ENCODE data around the gene SORCS2.

SORCS2 gene

GRCh38 chr4:7398788-7399439 lies 206.6 kb downstream of the SORCS2 start:
- no peak for DNase-seq

DNA sequence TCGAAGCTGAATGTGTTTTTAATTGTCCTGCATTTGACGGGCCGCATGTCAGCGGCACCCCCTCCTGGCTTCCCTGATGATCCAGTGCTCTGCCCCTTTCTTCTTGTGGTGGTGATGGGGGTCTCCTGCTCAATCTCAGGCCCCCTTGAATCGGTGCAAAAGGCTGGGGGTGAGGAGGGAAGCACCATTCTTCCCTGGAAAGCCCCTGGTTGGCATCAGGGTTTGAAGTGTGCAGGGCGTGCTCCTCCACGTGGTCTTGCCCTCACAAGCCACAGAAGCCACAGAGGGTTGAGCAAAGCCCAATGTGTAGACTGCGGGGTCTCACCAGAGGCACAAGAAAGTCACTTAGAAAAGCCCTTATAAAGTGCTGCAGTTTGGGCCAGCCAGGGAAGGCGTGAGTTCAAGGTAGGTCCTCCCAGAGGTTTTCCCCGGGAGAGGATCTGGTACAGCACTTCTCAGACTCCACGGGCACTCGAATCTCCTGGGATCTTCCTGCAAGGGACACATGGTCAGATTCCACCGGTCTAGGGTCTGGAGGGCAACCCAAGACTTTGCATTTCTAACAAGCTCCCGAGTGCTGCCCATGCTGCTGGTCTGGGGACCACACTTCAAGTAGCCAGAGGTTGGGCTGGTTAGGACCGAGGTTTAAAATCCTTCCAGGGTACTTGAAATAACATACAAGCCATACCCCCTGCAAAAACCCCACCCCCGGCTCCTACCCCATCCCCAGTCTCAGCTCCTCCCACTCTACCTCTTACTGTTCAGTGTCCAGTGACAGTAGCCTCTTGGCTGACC lies 207.3 kb downstream of the SORCS2 start:
- no peak for DNase-seq

- DNase-seq, result no peak
Observed at GRCh38 chr4:7400671-7401298, 208.4 kb downstream of the SORCS2 start.

- no peak for DNase-seq
Observed at GRCh38 chr4:7402526-7402925, 210.2 kb downstream of the SORCS2 start.

DNA sequence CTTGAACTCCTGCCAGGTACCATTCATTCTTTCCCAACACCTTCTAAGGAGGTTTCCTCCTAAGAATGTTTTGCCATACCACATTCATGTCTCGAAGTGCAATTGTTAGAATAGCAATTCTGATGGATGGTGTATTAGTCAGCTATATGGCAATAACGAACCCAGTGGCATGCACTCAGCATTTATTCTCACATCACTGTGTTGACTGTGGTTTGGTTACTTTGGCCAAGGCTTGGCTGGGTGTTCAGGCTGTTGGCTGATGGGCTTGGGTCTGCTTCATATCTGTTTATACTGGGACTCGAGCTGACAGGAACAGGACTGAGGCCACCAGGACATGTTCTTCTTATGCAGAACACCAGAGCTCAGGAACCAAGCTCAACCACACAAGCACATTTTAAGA lies 210.7 kb downstream of the SORCS2 start:
- DNase-seq, result no peak

DNA sequence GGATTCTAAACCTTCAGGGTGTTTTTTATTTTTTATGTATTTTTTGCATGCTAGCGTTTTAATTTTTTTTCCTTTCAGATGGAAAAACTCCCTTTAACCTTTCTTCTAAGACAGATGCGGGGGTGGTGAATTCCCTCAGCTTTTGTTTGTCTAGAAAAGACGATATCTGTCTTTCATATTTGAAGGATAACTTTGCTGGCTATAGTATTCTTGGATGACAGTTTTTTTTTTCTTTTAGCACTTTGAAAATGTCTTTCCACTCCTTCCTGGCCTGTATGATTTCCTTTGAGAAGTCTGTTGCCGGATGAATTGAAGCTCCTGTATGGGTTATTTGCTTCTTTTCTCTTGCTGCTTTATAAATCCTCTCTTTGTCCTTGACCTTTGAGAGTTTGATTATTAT lies 215.8 kb downstream of the SORCS2 start:
- DNase-seq, result no peak

- no peak for DNase-seq
Observed at GRCh38 chr4:7410446-7410845, 218.1 kb downstream of the SORCS2 start.

GRCh38 chr4:7411491-7411890 lies 219.2 kb downstream of the SORCS2 start:
- no peak for DNase-seq

GRCh38 chr4:7411896-7412553 lies 219.7 kb downstream of the SORCS2 start:
- DNase-seq, result no peak

DNA sequence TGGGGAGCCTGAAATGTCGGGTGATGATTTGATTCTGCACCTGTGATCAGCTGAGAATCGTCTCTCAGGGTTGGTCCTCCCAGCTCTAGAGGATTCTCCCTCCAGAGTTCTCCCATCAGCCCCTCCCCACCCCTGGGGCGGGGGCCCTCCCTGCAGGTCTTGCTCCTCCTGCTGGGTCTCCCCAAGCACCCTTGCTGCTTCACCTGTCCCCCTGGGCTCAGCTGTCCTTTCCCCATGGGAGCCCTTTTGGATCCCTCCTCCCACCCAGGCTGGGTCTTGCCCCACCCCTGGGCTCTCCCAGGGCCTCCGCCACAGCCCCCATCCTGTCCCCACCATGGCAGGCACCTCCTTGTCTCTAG lies 220.2 kb downstream of the SORCS2 start:
- no peak for DNase-seq

GRCh38 chr4:7414046-7414445 lies 221.7 kb downstream of the SORCS2 start:
- no peak for DNase-seq

- no peak for DNase-seq
Observed at GRCh38 chr4:7414736-7415510, 222.6 kb downstream of the SORCS2 start.

DNA sequence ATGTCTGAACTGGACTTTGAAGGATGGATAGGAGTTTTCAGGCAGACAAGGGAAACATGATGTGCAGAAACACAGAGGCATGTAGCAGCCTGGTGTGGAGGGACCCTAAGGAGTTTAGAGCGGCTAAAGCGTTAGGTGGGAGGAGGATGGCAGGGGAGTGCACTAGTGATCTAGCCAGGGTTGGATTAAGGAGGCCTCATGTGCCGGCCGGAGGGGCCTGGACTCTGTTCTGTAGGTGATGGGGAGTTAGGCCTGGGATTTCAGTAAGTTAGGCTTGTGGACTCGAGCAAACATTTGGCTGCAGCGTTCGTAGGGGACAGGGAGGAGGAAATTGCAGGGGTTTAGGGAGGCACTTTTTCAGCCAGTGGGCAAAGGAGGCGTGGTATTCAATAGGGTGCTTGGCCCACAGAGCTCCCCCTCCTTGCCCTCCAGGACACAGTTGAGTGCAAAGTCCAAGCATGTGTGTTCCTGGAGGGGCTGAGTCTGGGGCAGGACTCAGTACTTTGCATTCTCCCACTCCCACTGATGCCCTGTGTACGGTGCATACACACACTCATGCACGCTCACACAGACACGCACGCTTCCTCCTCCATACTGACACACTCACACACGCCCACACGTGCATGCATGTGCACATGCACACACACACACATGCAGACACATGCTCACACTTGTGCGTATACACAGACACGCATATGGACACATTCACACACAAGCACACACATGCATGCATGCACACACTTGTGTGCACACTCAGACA lies 223.8 kb downstream of the SORCS2 start:
- DNase-seq, result no peak

GRCh38 chr4:7416745-7417432 lies 224.6 kb downstream of the SORCS2 start:
- DNase-seq, result no peak

GRCh38 chr4:7417639-7418038 lies 225.3 kb downstream of the SORCS2 start:
- DNase-seq, result no peak

DNA sequence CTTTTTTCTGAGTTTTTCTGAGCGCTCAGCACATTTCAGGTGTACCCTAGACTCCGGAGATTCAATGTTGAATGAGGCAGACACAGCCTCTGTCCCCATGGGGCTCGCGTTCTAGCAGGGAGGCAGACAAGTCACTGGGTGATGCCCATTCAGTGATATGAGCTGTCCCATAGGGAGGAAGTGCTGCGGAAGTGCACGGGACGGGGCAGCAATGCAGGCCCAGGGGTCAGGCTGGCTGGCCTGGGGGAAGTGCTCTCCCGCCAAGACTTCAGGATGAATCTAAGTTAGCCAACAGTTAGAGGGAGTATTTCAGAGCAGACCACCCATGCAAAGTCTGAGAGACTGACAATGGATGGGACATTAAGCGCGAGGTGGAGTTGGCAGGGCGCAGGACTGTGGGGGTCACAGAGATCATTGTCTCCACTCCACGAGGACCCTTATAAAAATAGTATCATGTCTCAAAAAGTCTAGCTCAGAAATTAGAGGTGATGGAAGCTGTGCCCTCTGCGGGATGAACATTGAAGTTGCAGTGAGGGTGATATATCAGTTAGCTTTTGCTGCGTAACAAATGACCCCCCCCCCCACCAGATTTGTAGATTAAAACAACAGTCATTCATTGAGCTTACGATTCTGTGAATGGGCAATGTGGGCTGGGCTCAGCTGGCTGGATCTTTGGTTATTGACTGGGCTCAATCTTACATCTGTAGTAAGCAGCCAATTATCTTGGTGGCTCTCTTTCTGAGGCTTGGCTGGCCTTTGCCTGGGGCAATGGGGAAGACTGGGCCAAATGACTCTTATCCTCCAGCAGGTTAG lies 226.0 kb downstream of the SORCS2 start:
- DNase-seq, result no peak

- no peak for DNase-seq
Observed at GRCh38 chr4:7419961-7420660, 227.8 kb downstream of the SORCS2 start.

DNA sequence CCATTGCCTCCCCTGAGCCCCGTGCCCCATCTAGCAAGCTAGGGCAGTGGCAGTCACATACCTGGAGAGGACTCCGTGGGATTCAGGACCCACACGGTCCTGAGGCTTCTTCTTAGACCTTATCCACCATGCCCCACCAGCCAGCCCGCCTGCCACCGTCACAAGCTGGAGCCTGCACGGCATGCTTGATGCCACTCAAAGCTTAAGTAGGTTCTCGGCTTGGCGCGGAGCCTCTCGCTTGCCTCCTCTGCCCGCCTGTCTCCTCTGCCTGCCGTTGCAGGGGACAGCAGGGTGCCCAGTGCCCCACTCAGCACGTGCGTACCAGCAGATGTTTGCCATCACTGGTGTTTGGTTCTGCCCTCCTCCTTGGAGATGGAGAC lies 228.3 kb downstream of the SORCS2 start:
- no peak for DNase-seq

DNA sequence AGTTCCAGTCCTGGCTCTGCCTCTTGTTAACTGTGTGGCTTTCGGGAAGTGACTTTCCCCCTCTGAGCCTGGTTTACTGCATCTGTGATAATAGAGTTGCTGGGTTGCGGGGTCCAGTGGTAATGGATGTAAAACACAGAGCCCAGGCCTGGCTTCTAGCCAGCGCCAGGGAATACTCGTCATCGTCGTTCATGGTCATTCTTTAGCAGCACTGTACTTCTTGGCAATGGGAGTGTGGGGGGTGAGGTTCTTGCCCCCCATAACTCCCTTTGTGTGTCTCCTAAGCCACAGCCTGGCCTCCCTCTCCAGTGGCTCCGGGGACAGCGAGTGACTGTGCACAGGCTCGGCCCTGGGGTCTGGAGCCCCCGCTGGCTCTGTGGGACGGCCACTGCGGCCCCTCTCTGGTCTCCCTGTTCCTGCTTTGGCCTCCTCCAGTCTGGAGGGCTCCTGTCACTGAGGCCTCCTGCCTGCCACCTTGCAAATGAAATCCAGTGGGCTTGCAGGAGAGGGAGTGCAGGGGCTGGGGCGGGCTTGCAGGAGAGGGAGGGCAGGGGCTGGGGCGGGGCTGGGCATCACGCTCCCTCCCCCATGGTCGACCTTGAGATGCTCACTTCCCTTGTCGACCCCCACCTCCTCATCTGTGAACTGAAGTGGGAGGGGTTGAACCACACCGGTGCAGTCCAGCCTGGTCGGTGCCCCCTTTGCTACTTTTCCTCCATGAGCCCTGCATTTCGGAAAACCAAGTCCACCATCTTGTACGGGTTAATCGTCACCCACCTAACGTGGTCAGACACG lies 229.2 kb downstream of the SORCS2 start:
- no peak for DNase-seq

Measured in NCI-H2081 treated with DMSO at 0.1 percent for 48 hours (cell line).